ENCODE results near the gene RDH8.
"Not testable (repeated sequence)": the region's sequence is repeated elsewhere in the genome, so short reads cannot be mapped to it uniquely, and the experiment has no call there.

RDH8 gene

DNA sequence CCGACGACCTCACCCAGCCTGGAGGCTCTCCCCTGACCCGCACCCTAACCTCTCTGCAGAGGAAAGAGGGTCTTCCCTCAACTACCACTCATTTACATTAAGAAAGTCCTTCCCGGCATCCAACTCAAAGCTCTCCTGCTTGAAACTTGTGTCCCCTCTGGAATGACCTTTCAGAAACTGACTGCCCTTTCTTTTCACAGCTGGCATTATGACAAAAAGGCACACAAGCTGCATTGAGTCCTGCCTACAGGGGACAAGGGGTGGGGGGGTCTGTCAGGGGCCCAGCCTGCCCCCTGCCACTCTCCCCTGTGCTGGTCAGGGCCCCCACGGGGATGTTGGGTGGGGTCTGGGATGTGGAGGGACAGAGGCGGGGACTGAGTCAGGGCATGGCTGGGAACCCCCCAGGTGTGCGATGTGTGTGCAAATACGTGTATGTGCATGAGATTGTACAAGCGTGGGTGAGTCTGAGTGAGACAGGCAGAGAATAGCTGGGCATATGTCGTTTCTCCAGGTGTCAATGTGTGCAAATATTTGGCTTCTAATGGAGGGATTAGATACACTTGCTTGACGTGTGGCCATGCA, 5.0 kb upstream of the RDH8 start:
- no peak overlapping the region for H3K27ac Mint-ChIP-seq (ENCODE audit: low read depth)
- H3K4me1 Mint-ChIP-seq = peaks cover 37% of the 10 kb centered on the region

DNA sequence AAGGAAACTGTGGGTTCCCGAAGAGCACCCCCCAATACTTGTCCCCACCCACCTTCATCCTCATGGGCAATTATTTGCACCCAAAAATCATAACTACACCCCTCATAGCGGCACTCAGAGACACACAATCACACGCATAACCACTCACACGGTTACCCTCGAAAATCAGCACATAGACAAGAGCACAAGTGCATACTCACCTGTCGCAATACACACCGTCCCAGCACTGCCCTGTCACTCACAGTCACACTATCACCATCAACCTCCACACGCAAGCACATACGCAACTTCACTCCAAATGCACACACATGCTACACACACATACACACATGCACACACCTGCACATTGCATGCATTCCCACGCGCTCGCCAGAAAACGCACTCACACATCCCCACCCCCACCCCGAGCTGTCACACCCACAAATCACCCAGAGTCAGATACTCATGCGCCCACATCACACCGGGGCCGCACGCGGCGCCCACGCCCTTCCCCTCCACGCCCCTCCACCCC, 3.5 kb upstream of the RDH8 start:
- no peak overlapping the region for H3K27ac Mint-ChIP-seq (ENCODE audit: low read depth)
- no peaks in the 10 kb centered on the region for H3K9me3 Mint-ChIP-seq
- peaks cover 33% of the 10 kb centered on the region for H3K4me1 Mint-ChIP-seq
- H3K4me3 Mint-ChIP-seq = peak overlapping the region; percentile 25
- H3K36me3 Mint-ChIP-seq (ENCODE audit: insufficient read depth) = peaks cover 10% of the 10 kb centered on the region
- ATAC-seq (replicated peaks; ENCODE audit: extremely low read depth, poor library complexity, severe bottlenecking) (peak; percentile 36), DNase-seq (ENCODE audit: low spot score in 2 of 2) (no peak)
- H3K27me3 Mint-ChIP-seq = peaks cover 88% of the 10 kb centered on the region

More for the DNA sequence above, 5.0 kb upstream of the RDH8 start:
- peak overlapping the region; percentile 39 for H3K4me3 Mint-ChIP-seq
- ATAC-seq (replicated peaks; ENCODE audit: extremely low read depth, poor library complexity, severe bottlenecking) (no peak), DNase-seq (ENCODE audit: low spot score in 2 of 2) (no peak)
- H3K36me3 Mint-ChIP-seq (ENCODE audit: insufficient read depth) = peaks cover 10% of the 10 kb centered on the region
- no peaks in the 10 kb centered on the region for H3K9me3 Mint-ChIP-seq
- H3K27me3 Mint-ChIP-seq = peaks cover 89% of the 10 kb centered on the region

DNA sequence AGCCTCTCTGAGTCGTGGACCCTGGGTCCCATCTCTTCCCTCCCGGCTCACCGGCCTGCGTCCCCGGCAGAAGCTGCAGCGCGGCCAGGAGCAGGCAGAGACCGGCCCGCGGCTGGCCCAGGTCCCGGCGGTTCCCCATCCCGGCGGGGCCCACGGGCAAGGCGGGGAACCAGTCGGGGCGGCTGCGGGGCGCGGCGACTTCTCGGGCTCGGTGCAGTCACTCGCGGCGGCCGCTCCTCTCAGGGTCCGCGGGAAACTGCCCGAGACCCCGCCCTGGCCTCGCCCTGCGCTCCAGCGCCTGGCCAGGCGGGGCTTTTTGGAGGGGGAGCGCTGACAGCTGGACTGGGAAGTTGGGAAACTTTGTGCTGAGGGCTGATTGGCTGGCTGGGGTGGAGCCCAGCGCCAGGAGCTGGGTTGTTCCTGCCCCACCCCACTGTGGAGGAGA, 3.0 kb upstream of the RDH8 start, which contains the start of gene COL5A3:
TSS of gene COL5A3 (minus strand) at position 258 of the 445 bp plus-strand sequence. CDS start at position 139, 119 bp downstream.
- no peak for ATAC-seq (replicated peaks; ENCODE audit: extremely low read depth, poor library complexity, severe bottlenecking)
- Mint-ChIP-seq H3K36me3 (ENCODE audit: insufficient read depth) (peaks cover 10% of the 10 kb centered on the region), H3K27ac (ENCODE audit: low read depth) (peak within 1 kb of the TSS; percentile 8), H3K4me3 (peak within 1 kb of the TSS; percentile 25), H3K27me3 (peaks cover 83% of the 10 kb centered on the region), H3K9me3 (no peaks in the 10 kb centered on the region), H3K4me1 (peaks cover 32% of the 10 kb centered on the region)
- DNase-seq (ENCODE audit: low spot score in 2 of 2) = no peak

DNA sequence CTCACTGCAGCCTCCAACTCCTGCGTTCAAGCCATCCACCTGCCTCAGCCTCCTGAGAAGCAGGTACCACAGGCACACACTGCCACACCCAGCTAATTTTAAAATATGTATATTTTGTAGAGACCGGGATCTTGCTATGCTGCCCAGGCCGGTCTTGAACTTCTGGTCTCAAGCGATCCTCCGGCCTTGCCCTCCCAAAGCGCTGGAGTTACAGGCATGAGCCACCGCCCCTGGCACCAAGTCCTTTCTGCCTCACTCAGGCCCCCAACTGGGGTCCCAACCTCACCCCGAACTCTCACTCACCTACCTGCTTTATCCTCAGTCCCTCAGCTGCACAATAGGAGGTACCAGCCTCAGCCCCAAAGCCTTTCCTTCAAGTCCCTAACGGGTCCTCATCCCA, 2.3 kb upstream of the RDH8 start:
- Mint-ChIP-seq H3K27me3 (peaks cover 78% of the 10 kb centered on the region), H3K27ac (ENCODE audit: low read depth) (peak overlapping the region; percentile 8), H3K4me3 (peak overlapping the region; percentile 18), H3K4me1 (peaks cover 32% of the 10 kb centered on the region), H3K9me3 (no peaks in the 10 kb centered on the region), H3K36me3 (ENCODE audit: insufficient read depth) (peaks cover 8% of the 10 kb centered on the region)
- no peak for DNase-seq (ENCODE audit: low spot score in 2 of 2)
- no peak for ATAC-seq (replicated peaks; ENCODE audit: extremely low read depth, poor library complexity, severe bottlenecking)

DNA sequence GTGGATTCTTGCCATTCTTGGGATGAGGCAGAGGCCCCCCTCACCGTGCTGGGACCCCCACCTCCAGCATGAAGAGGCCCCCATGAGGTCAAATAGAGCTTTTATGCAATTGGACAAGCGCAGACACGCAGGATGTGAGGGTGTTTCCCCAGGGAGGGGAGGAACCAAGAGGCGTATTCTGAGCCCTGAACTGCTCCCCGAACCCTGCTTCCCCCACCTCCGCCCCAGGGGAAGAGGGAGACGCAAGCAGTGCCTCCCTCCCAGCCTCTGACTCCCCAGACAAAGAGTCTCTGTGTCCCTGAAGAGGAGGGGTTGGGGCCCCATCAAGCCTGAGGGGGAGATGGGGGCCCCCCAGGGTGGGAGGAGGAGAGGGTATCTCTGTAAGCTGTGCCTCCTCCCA, 1.3 kb upstream of the RDH8 start:
- no peaks in the 10 kb centered on the region for H3K9me3 Mint-ChIP-seq

DNA sequence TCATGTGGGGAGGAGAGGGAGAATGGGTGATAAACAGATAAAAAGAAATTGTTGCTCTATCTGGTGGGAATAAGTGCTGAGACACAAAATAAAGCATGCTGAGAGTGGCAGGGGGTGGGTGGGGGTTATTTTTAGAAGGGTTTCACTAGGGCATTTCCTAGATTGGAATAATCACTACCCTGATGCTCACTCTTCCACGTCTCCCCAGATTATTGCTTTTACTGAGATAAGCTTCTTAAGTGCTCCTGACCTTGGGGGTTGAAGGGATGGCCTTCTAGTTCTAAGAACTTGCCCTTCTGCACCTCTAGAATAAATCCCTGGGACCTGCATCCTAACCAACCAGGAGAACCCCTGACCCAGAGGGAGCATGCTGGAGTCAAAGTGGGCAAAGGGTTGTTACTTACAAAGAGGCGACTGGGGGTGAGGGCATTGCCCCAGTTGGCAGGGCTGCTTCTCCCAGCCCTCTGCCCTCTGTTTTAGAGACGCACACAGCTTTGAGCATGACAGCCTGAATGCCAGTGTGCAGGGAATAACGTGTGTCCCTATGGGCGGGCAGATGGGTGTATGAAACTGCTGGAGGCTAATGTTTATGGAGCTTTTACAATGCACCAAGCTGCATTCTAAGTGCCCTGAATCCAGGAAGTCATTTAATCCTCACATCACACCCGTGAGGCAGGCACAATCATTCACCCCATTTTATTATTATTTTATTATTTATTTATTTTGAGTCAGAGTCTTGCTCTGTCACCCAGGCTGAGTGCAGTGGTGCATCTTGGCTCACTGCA, 743 bp downstream of the RDH8 start:
- no peak for ATAC-seq (replicated peaks; ENCODE audit: extremely low read depth, poor library complexity, severe bottlenecking)
- H3K36me3 Mint-ChIP-seq (ENCODE audit: insufficient read depth) = peaks cover 2% of the 10 kb centered on the region

More for the DNA sequence above, 1.3 kb upstream of the RDH8 start:
- DNase-seq (ENCODE audit: low spot score in 2 of 2) (no peak), ATAC-seq (replicated peaks; ENCODE audit: extremely low read depth, poor library complexity, severe bottlenecking) (no peak)
- peaks cover 25% of the 10 kb centered on the region for H3K4me1 Mint-ChIP-seq
- H3K36me3 Mint-ChIP-seq (ENCODE audit: insufficient read depth) = peaks cover 8% of the 10 kb centered on the region
- H3K27ac Mint-ChIP-seq (ENCODE audit: low read depth) = no peak overlapping the region
- H3K27me3 Mint-ChIP-seq = peaks cover 75% of the 10 kb centered on the region
- H3K4me3 Mint-ChIP-seq = no peak overlapping the region

DNA sequence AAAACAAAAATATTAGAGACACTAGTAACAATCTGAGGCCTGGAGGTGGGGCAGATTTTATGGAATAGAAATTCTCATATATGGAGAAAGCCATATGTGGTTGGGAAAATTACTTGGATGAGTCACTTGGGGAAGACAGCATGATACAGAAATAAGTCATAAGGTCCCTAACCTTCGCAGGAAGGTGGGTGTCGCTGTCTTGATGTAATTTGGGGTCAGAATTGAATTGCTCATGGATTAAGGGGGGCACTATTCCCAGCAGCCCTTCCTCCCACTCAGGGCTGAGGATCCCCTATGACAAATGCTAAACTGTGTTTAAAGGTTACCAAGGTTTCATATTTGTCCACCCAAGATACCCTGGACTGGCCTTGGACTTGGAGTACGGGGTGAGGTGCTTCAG, 5.0 kb downstream of the RDH8 start:
- ATAC-seq (replicated peaks; ENCODE audit: extremely low read depth, poor library complexity, severe bottlenecking) = no peak
- no peaks in the 10 kb centered on the region for H3K9me3 Mint-ChIP-seq

More for the DNA sequence above, 743 bp downstream of the RDH8 start:
- no peak overlapping the region for H3K4me3 Mint-ChIP-seq
- no peak overlapping the region for H3K27ac Mint-ChIP-seq (ENCODE audit: low read depth)
- H3K27me3 Mint-ChIP-seq = peaks cover 58% of the 10 kb centered on the region
- DNase-seq (ENCODE audit: low spot score in 2 of 2) = no peak
- H3K4me1 Mint-ChIP-seq = peaks cover 8% of the 10 kb centered on the region
- H3K9me3 Mint-ChIP-seq = no peaks in the 10 kb centered on the region

DNA sequence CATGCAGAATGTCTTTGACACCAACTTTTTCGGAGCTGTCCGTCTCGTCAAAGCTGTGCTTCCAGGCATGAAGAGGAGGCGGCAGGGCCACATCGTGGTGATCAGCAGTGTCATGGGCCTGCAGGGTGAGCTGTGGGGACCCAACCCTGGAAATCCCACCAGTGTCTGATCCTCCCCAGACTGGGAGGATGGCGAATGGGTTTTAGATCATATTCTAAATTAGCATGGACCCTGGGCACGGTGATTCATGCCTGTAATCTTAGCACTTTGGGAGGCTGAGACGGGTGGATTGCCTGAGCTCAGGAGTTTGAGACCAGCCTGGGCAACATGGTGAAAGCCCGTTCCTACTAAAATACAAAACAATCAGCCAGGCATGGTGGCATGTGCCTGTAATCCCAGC, 5.5 kb downstream of the RDH8 start:
- Mint-ChIP-seq H3K4me1 (peaks cover 5% of the 10 kb centered on the region), H3K36me3 (ENCODE audit: insufficient read depth) (no peaks in the 10 kb centered on the region), H3K9me3 (no peaks in the 10 kb centered on the region), H3K4me3 (no peak overlapping the region), H3K27me3 (peaks cover 46% of the 10 kb centered on the region), H3K27ac (ENCODE audit: low read depth) (no peak overlapping the region)
- ATAC-seq (replicated peaks; ENCODE audit: extremely low read depth, poor library complexity, severe bottlenecking) (no peak), DNase-seq (ENCODE audit: low spot score in 2 of 2) (no peak)

More for the DNA sequence above, 5.0 kb downstream of the RDH8 start:
- Mint-ChIP-seq H3K4me1 (peaks cover 5% of the 10 kb centered on the region), H3K27me3 (peaks cover 49% of the 10 kb centered on the region), H3K27ac (ENCODE audit: low read depth) (no peak overlapping the region), H3K4me3 (no peak overlapping the region), H3K36me3 (ENCODE audit: insufficient read depth) (no peaks in the 10 kb centered on the region)
- DNase-seq (ENCODE audit: low spot score in 2 of 2) = no peak

DNA sequence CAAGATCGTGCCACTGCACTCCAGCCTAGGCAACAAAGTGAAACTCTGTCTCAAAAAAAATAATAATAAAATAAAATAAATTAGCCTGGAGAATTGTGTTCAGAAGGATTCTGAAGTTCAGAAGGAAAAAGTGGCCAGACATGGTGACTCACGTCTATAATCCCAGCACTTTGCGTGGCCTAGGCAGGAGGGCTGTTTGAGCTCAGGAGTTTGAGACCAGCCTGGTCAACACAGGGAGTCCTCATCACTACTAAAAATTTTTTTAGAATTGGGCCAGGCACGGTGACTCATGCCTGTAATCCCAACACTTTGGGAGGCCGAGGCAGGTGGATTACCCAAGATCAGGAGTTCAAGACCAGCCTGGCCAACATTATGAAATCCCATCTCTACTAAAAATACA, 6.0 kb downstream of the RDH8 start:
- Mint-ChIP-seq H3K36me3 (ENCODE audit: insufficient read depth) (no peaks in the 10 kb centered on the region), H3K27ac (ENCODE audit: low read depth) (no peak overlapping the region), H3K9me3 (no peaks in the 10 kb centered on the region), H3K4me1 (peaks cover 5% of the 10 kb centered on the region), H3K4me3 (no peak overlapping the region), H3K27me3 (peaks cover 42% of the 10 kb centered on the region)
- ATAC-seq (replicated peaks; ENCODE audit: extremely low read depth, poor library complexity, severe bottlenecking) (no peak), DNase-seq (ENCODE audit: low spot score in 2 of 2) (no peak)

DNA sequence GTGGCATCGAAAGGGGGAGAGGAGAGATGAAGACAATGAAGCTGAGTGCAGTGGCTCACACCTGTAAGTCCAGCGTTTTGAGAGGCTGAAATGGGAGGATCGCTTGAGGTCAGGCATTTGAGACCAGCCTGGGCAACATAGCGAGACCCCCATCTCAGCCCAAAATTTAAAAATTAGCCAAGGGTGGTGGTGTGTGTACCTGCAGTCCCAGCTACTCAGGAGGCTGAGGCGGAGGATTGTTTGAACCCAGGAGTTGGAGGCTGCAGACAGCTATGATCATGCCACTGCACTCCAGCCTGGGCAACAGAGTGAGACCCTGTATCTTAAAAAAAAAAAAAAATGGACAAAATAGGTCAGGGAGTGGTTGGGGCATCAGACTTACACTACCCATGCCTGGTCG, 7.6 kb downstream of the RDH8 start:
- no peaks in the 10 kb centered on the region for H3K36me3 Mint-ChIP-seq (ENCODE audit: insufficient read depth)
- no peak for ATAC-seq (replicated peaks; ENCODE audit: extremely low read depth, poor library complexity, severe bottlenecking)
- H3K4me1 Mint-ChIP-seq = peaks cover 5% of the 10 kb centered on the region

DNA sequence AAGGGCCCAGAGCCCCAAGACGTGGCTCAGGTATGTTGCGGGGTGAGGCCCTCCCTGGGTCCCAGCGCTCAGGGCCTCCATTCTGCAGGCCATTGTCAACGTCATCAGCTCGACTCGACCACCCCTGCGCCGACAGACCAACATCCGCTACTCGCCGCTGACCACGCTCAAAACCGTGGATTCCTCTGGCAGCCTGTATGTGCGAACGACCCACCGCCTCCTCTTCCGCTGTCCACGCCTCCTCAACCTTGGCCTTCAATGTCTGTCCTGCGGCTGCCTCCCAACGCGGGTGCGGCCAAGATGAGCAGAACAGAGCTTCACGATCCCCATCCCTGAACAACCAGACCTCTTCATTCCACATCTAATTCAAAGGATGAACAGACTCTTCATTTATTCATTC, 8.2 kb downstream of the RDH8 start:
- Mint-ChIP-seq H3K36me3 (ENCODE audit: insufficient read depth) (no peaks in the 10 kb centered on the region), H3K4me3 (no peak overlapping the region), H3K27me3 (peaks cover 41% of the 10 kb centered on the region), H3K4me1 (peaks cover 5% of the 10 kb centered on the region), H3K9me3 (no peaks in the 10 kb centered on the region), H3K27ac (ENCODE audit: low read depth) (no peak overlapping the region)
- ATAC-seq (replicated peaks; ENCODE audit: extremely low read depth, poor library complexity, severe bottlenecking) = no peak
- DNase-seq (ENCODE audit: low spot score in 2 of 2) = no peak

More for the DNA sequence above, 7.6 kb downstream of the RDH8 start:
- H3K4me3 Mint-ChIP-seq = no peak overlapping the region
- H3K27me3 Mint-ChIP-seq = peaks cover 42% of the 10 kb centered on the region
- no peak for DNase-seq (ENCODE audit: low spot score in 2 of 2)
- no peaks in the 10 kb centered on the region for H3K9me3 Mint-ChIP-seq
- H3K27ac Mint-ChIP-seq (ENCODE audit: low read depth) = no peak overlapping the region

DNA sequence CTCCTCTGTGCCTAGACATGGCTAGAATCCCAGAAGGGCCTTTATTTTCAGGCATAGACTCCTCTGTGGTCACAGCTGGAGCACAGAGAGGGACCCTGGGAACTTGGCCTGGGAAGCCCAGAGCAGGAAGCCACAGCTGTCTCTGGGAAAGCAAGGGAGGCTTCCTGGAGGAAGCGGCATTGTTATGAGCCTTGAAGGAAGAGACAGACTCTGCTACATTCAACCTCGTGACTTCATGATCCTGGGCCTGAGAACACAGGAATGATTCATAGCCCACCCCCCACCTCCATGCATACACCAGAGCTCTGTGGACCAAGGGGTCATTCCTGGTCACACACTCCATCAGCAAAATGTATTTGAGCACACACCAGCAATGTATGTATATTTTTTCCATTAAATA, 8.6 kb downstream of the RDH8 start:
- Mint-ChIP-seq H3K36me3 (ENCODE audit: insufficient read depth) (no peaks in the 10 kb centered on the region), H3K27me3 (peaks cover 36% of the 10 kb centered on the region), H3K27ac (ENCODE audit: low read depth) (no peak overlapping the region), H3K4me3 (no peak overlapping the region), H3K9me3 (no peaks in the 10 kb centered on the region), H3K4me1 (peaks cover 5% of the 10 kb centered on the region)
- ATAC-seq (replicated peaks; ENCODE audit: extremely low read depth, poor library complexity, severe bottlenecking) (no peak), DNase-seq (ENCODE audit: low spot score in 2 of 2) (no peak)

DNA sequence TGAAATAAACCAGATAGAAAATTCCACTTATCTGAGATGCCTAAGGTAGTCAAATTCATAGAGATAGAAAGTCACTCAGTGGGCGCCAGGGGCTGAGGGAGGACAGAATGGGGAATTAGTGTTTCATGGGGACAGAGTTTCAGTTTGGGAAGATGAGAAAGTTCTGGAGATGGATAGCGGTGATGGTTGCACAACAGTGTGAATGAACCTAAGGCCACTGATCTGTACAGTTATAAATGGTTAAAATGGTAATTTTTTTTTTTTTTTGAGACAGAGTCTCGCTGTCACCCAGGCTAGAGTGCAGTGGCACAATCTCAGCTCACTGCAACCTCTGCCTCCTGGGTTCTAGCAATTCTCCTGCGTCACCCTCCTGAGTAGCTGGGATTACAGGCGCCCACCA, 9.8 kb downstream of the RDH8 start:
- not testable (repeated sequence) for H3K27ac Mint-ChIP-seq (ENCODE audit: low read depth); DNase-seq (ENCODE audit: low spot score in 2 of 2); ATAC-seq (replicated peaks; ENCODE audit: extremely low read depth, poor library complexity, severe bottlenecking); H3K4me1 Mint-ChIP-seq; H3K36me3 Mint-ChIP-seq (ENCODE audit: insufficient read depth); H3K4me3 Mint-ChIP-seq; H3K9me3 Mint-ChIP-seq
- H3K27me3 Mint-ChIP-seq = peaks cover 32% of the 10 kb centered on the region
